H1 (cell line): ENCODE results near the gene STEAP4. TPM values are rescaled to one million over a fixed set of nuclear protein-coding genes. Genes with fewer than 3 reads are reported as not detected.

Experiments
- BRCA1 ChIP-seq: IDR thresholded peaks from 2 replicates; pipeline ENCODE4 v1.6.1; 2012; ENCODE audit warnings: low read depth, low read length, improper control_type of control experiment
- KDM1A ChIP-seq: fragments of 200-600, 300-600 bp; sonication (generic); IDR thresholded peaks from 2 replicates; pipeline ENCODE4 v1.7.1; 2016; ENCODE audit warnings: mild to moderate bottlenecking, low read length, borderline replicate concordance
- RXRA ChIP-seq: IDR thresholded peaks from 2 replicates; pipeline ENCODE4 v1.6.1; 2011; ENCODE audit warnings: low read depth, mild to moderate bottlenecking, low read length, moderate library complexity; ENCODE audit not compliant: insufficient read depth
- SIN3A ChIP-seq, 2 experiments: IDR thresholded peaks in 1 of 2; conservative IDR thresholded peaks in 1 of 2; 2 replicates each; pipeline ENCODE4 v1.6.1; 2011 to 2012; ENCODE audit warnings: low read length in 2 of 2, improper control_type of control experiment in 1 of 2, low read depth in 1 of 2, mild to moderate bottlenecking in 1 of 2
- SIX5 ChIP-seq: IDR thresholded peaks from 2 replicates; pipeline ENCODE4 v1.6.1; 2011; ENCODE audit warnings: mild to moderate bottlenecking, low read depth, low read length
- SP2 ChIP-seq: IDR thresholded peaks from 2 replicates; pipeline ENCODE4 v1.6.1; 2012; ENCODE audit warnings: mild to moderate bottlenecking, low read length, inconsistent platforms
- polyA plus RNA-seq, 7 experiments: library from polyadenylated mRNA; depleted of rRNA in 3 of 7; stranded (reverse) in 5 of 7; unstranded in 2 of 7; fragments of >200 nt in 5 of 7; fragments of 200-250 nt in 2 of 7; gene quantifications; 1 replicate in 5 of 7; 2 replicates in 1 of 7; 4 replicates in 1 of 7; pipeline versions ENCODE4 v1.2.1 to v1.2.3, GENCODE V29; 2011 to 2013; ENCODE audit warnings: missing spikeins in 2 of 7, mixed read lengths in 2 of 7
- total RNA-seq: library from RNA; stranded (reverse); fragmentation: NEBNext Ultra II Directional; extraction: Animal tissue kit (Norgen Biotek cat#: 25700); gene quantifications from 2 replicates; pipeline ENCODE4 v1.2.1, GENCODE V29; 2021

The STEAP4 gene
- total and polyA plus RNA-seq, 2 of the 8 experiments (the other 6 are each of a cell fraction or from before 2014, with no cell fraction given) = under 0.01 TPM; not detected in 1

- TF ChIP-seq SIN3A (conservative IDR thresholded peaks at IDR 0.05 in 1 of 2, IDR thresholded peaks at IDR 0.05 in 1 of 2; ENCODE audit: low read depth in 1 of 2, low read length in 2 of 2) (no peak), KDM1A (no peak), BRCA1 (no peak), SIX5 (no peak), SP2 (no peak), RXRA (no peak)
- TF ChIP-seq, all 59 proteins: peak for 0
Observed at GRCh38 chr7:88318196-88318595, 11.5 kb upstream of the STEAP4 start (continued).
